Measurements from ENCODE around the gene NFYA.
A peak's percentile ranks its signal among the peaks of the same experiment; 100 is the strongest.

The NFYA gene

DNA sequence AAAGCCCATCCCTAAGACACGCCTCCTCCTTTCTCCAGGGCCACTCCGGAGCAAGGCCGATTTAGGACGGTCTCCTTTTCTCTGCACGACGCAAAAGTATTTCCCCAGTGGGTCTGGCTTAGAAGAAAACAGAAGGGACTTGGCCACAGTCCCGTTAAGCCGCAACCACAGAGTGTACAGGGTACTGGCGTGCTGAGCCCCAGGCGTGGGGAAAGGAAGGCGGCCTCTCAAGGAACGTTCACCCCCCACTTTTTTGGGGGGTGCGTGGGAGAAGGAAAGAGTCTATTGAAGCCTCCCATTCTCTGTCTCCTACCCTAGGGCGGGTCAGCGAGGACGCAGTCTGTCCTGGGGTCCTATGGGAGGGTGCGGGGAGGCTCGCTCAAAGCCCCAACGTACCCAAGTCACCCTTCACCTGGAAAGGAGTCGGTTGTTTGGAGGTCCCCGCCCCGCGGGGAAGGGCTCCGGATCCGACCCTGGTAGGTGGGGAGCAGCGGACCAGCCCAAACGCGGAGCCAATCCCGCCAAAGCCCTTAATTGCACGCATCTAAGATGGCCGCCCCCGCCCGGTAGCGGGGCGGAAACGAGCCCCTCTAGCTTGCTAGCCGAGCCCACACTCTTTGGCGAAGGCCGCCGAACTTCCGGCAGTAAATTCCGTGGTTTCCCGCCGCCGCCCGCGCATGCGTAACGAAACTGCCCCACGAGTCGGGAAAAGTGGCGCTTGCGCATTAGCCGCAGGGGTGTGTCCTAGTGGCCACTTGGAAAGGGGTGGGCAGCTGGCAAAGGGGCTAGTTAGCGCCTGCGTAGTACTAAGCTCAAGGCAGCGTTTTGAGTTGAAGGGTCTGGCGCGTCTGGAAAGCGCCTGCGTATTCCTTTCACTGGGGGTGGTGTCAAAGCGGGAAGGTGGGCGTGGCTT, 595 bp upstream of the NFYA start, which contains the start of gene OARD1:
Gene OARD1, minus strand, starts transcription at position 434 of the 913 bp plus-strand sequence. CDS start 722 bp downstream, outside the sequence.
- FAIRE-seq: peak; percentile 100
- DNase-seq (ENCODE audit: extremely low spot score, insufficient read length, low read depth): no peak

- peak; percentile 39 for DNase-seq (ENCODE audit: extremely low spot score, insufficient read length, low read depth)
- FAIRE-seq: peak; percentile 88
Measured at GRCh38 chr6:41073203-41073967, 611 bp downstream of the NFYA start.

- DNase-seq (ENCODE audit: extremely low spot score, insufficient read length, low read depth) (no peak), FAIRE-seq (no peak)
Measured at GRCh38 chr6:41073968-41074691, 1.4 kb downstream of the NFYA start.

DNA sequence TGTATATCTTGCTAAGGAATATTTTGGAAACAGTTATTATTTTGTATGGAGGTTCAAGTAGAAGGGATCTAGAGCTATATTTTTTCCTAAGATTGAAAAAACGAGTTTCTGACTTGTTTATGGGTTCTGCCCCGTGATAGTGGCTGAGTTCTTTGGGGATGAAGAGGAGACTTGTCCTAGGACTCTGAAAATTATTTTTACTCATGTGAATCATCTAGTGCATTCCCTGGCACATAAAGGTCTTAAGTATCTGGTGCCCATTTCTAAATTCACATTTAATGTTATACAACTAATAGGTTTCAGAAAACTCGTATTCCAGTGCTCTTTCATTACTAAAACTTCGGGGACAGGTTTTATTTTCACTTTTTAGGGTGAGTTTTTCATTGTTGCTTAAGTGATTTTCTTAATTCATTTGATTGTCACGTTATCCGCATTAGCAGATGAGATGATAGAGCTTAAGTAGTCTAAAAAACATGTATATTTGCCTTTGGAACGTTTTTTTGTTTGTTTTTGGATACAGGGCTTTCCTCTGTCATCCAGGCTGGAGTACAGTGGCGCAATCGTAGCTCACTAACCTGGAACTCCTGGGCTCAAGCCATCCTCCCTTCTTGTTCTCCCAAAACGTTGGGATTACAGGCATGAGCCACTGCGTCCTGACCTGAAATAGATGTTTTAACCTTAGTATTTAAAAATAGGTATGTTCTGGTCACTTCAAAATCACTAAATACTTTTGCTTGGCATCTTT, 2.1 kb downstream of the NFYA start:
- DNase-seq (ENCODE audit: extremely low spot score, insufficient read length, low read depth): no peak
- FAIRE-seq: no peak

- FAIRE-seq (no peak), DNase-seq (ENCODE audit: extremely low spot score, insufficient read length, low read depth) (no peak)
Measured at GRCh38 chr6:41075651-41076626, 3.2 kb downstream of the NFYA start.

DNA sequence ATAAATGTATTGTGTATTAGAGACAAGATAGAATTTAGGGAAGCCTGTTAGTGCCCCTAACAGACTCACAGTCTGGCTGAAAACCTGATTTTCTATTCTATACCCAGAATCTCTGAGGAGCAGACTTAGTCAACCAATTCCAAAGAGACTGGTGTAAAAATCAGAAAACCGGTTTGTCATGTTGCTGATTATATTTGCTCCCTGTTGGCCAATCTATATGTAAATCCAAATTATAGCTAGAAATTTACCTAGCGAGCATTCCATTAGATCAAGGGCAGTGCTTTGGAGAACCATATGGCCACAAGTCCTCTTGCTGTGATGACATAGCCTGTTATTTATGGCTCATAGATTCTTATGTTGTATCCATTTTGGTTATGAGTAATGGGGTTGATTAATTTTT, 4.8 kb downstream of the NFYA start:
- DNase-seq (ENCODE audit: extremely low spot score, insufficient read length, low read depth): no peak
- FAIRE-seq: no peak

DNA sequence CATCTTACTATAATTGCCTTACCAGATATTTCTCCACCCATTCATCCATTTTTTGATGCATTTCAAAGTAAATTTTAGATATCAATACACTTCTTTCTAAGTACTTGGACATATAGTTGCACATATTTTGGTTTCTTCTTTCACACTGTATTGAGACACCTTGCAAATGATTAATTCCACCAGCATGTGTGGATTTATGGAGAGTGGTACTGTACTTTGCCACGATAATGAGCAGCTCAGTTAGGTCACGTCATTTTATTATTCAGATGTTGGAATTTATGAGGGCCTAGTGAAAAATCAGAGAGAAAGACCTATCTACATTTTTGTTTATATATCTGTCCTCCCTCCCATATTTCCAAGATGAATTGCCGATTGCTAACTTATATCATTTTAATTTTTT, 5.3 kb downstream of the NFYA start:
- FAIRE-seq: no peak
- DNase-seq (ENCODE audit: extremely low spot score, insufficient read length, low read depth): no peak

GRCh38 chr6:41079080-41079479, 6.3 kb downstream of the NFYA start:
- DNase-seq (ENCODE audit: extremely low spot score, insufficient read length, low read depth) (no peak), FAIRE-seq (no peak)

- FAIRE-seq (no peak), DNase-seq (ENCODE audit: extremely low spot score, insufficient read length, low read depth) (no peak)
Measured at GRCh38 chr6:41080621-41081020, 7.8 kb downstream of the NFYA start.

DNA sequence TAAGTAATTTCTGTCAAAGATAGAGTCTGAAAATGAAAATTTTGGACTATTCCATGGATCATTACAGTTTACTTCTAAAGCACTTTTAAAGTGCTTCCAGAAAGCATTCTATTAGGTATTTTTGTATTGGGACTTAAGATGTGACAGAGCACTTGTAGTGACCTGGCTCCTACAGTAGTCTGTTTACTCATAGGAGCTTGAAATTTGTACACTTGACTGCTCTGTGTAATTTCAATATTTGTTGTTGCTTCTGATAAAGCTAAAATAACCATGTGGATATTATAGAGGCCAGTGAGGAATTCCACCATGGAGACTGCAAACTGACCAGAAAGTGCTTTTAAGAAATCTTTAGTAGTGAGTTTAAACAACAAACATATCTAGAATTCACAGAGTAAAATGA, 10.3 kb downstream of the NFYA start:
- no peak for FAIRE-seq

GRCh38 chr6:41085182-41085581, 12.4 kb downstream of the NFYA start:
- no peak for FAIRE-seq
- DNase-seq (ENCODE audit: extremely low spot score, insufficient read length, low read depth): no peak

More for the DNA sequence above, 10.3 kb downstream of the NFYA start:
- DNase-seq (ENCODE audit: extremely low spot score, insufficient read length, low read depth): no peak

DNA sequence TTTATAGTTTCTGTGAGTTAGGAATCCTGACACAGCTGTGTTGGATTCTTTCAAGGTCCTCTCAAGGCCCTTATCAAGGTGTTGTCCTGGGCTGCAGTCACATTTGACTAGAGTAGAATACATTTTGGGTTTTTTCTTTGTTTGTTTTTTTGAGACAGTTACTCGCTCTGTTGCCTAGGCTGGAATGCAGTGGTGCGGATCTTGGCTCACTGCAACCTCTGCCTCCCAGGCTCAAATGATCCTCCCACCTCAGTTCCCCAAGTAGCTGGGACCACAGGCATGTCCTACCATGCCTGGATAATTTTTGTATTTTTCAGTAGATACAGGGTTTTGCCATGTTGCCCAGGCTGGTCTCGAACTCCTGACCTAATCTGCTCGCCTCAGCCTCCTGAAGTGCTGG, 15.7 kb downstream of the NFYA start:
- DNase-seq (ENCODE audit: extremely low spot score, insufficient read length, low read depth): no peak
- no peak for FAIRE-seq

DNA sequence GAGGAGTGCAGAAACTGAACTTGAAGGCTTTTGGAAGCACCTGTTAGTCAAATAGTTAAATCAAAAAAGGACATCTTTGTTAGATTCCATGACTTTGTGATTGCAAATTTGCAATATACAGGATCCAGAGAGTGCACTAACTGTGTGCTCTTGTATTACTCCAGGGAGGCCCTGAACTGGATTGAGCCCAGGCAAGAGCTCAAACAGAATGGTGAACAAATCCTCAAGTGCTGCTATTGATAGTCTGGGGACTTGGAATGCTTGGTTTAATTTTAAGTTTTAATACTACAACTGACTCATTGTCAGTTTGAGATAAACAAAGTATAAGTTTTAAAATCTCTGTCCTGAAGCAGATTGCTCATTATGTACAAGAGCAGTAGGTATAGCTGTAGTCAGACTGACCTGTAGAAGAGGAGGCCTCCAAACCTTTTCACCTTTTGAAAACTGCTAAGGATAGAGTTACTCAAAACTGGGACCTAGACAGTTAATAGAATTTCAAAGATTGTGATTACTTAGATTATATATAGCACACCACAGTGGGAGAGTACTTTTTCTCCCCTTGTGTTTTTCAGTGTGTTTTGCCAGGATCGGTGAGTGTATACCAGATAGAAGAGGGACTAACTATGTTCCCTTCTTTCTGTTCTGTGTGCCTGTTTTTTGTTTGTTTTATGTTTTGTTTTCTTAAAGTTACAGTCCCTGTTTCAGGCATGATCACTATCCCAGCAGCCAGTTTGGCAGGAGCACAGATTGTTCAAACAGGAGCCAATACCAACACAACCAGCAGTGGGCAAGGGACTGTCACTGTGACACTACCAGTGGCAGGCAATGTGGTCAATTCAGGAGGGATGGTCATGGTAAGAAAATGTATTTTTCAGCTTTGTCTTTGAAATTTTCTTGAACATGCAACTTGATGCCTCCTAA, 18.3 kb downstream of the NFYA start:
- DNase-seq (ENCODE audit: extremely low spot score, insufficient read length, low read depth): no peak
- FAIRE-seq: no peak

DNA sequence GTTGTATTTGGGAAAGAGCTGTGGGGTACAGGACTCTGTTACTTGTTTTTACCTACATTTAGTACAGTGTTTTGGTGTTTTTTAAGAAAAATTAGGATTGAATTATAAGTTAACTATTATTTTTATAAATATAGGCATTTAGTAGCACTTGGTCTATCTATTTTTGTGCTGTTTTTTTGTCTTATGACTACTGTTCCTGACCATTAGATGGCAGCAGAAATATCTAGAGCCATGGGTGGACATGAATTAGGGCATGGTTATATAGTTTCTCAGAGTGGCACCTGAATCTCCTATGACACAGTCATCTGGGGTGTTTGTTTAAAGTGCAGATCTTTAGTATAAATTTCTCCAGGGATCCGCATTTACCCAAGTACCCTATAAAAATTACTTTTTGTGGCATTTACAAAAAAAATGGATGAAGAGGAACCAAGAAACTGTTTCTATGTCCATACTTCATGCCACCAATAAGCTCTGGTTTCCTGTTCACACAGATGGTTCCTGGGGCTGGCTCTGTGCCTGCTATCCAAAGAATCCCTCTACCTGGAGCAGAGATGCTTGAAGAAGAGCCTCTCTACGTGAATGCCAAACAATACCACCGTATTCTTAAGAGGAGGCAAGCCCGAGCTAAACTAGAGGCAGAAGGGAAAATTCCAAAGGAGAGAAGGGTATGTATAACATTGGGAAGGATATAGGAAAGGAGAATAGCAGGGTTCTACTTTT, 19.8 kb downstream of the NFYA start:
- FAIRE-seq (no peak), DNase-seq (ENCODE audit: extremely low spot score, insufficient read length, low read depth) (no peak)

GRCh38 chr6:41093729-41094128, 21.0 kb downstream of the NFYA start:
- no peak for FAIRE-seq

DNA sequence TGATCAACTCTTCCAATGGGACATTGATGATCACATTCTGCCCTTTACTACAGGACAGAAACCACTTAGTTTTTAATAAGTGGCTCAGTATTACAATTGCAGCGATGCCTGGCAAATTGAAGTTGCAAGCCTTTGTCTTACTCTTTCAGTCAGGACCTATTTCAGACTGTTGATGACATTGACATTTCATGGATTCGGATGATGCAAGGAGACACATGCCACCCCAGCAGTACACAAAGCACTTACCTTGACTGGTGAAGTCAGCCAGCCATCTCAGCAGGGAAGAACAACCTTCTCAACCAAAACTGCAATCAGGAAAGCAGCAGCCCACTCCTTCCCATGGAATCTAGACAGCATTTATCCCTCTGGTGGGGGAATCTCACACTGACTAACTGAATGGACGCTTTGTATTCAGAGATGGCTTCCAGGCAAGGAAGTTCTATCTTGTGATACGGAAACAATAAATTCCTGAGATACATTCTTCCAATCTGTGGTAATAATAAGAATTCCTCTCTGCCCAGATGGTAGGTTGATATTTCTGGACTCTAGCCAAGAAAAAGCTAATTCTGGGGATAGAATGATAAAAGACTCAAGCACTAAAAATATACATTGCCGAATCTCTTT, 24.8 kb downstream of the NFYA start:
- FAIRE-seq (no peak), DNase-seq (ENCODE audit: extremely low spot score, insufficient read length, low read depth) (no peak)

More at GRCh38 chr6:41093729-41094128, 21.0 kb downstream of the NFYA start:
- no peak for DNase-seq (ENCODE audit: extremely low spot score, insufficient read length, low read depth)
